Right renal pelvis (tissue), 4 donors: ENCODE measurements around the gene PPIG. TPM values are rescaled to one million over a fixed set of nuclear protein-coding genes. Genes with fewer than 3 reads are reported as not detected.
"Not testable (repeated sequence)": the region's sequence is repeated elsewhere in the genome, so short reads cannot be mapped to it uniquely, and the experiment has no call there.

Source experiments
- DNase-seq, 4 donors: peaks; one replicate each; pipeline ENCODE4 v3.0.0-alpha.2; 2013; ENCODE audit warnings: low read depth in 4 of 4, low spot score in 3 of 4, missing footprints in 1 of 4
- polyA plus RNA-seq, 4 donors: library from polyadenylated mRNA; unstranded; fragments of 120-200 nt; gene quantifications; one replicate each; pipeline ENCODE4 v1.2.1, GENCODE V29; 2013; ENCODE audit not compliant: insufficient read length in 4 of 4

Gene PPIG
- polyA plus RNA-seq, 4 donors, result 86.7 to 104 (median 93.6) TPM

- DNase-seq, result no peak
Observed at GRCh38 chr2:169585673-169586072, 1.5 kb downstream of the PPIG start.

GRCh38 chr2:169590804-169591203 lies 6.7 kb downstream of the PPIG start:
- DNase-seq, result no peak

- not testable (repeated sequence) for DNase-seq
Observed at GRCh38 chr2:169596546-169596945, 12.4 kb downstream of the PPIG start.

GRCh38 chr2:169598982-169599381 lies 14.8 kb downstream of the PPIG start:
- no peak for DNase-seq

GRCh38 chr2:169599568-169599967 lies 15.4 kb downstream of the PPIG start:
- no peak for DNase-seq

- DNase-seq, result no peak
Observed at GRCh38 chr2:169609264-169609663, 25.1 kb downstream of the PPIG start.

GRCh38 chr2:169613876-169614275 lies 29.7 kb downstream of the PPIG start:
- DNase-seq, result no peak

GRCh38 chr2:169615982-169616381 lies 31.8 kb downstream of the PPIG start:
- not testable (repeated sequence) for DNase-seq

GRCh38 chr2:169619946-169620345 lies 35.8 kb downstream of the PPIG start:
- DNase-seq, result no peak

GRCh38 chr2:169620509-169620908 lies 36.4 kb downstream of the PPIG start:
- no peak for DNase-seq

GRCh38 chr2:169623235-169623634 lies 39.1 kb downstream of the PPIG start:
- DNase-seq, result no peak

GRCh38 chr2:169625781-169626180 lies 41.6 kb downstream of the PPIG start:
- no peak for DNase-seq

- no peak for DNase-seq
Observed at GRCh38 chr2:169636440-169637097, 52.4 kb downstream of the PPIG start.

- DNase-seq, result no peak
Observed at GRCh38 chr2:169637620-169638019, 53.5 kb downstream of the PPIG start.

- no peak for DNase-seq
Observed at GRCh38 chr2:169640104-169640503, 56.0 kb downstream of the PPIG start.

GRCh38 chr2:169641464-169641863 lies 57.3 kb downstream of the PPIG start:
- DNase-seq, result no peak

- no peak for DNase-seq
Observed at GRCh38 chr2:169644173-169644572, 60.0 kb downstream of the PPIG start.

- DNase-seq, result no peak
Observed at GRCh38 chr2:169647496-169647895, 63.3 kb downstream of the PPIG start.

- DNase-seq, result no peak
Observed at GRCh38 chr2:169649278-169649677, 65.1 kb downstream of the PPIG start.

GRCh38 chr2:169653636-169654035 lies 69.5 kb downstream of the PPIG start:
- no peak for DNase-seq

- DNase-seq, result no peak
Observed at GRCh38 chr2:169656164-169656563, 72.0 kb downstream of the PPIG start.

- DNase-seq, result no peak
Observed at GRCh38 chr2:169658877-169659276, 74.7 kb downstream of the PPIG start.

GRCh38 chr2:169659320-169659719 lies 75.2 kb downstream of the PPIG start:
- DNase-seq, result no peak
